Trophoblast cell (in vitro differentiated cells and primary cell): ENCODE data around the gene MZB1.
A peak's percentile ranks its signal among the peaks of the same experiment; 100 is the strongest.

Experiments used
- DNase-seq, 2 donors: peaks; one replicate each; pipeline ENCODE4 v3.0.0-alpha.2; 2016
- H2AFZ ChIP-seq: 2 replicates; pipeline ENCODE4 v1.6.1; 2013; ENCODE audit warnings: low read length, moderate library complexity, mild to moderate bottlenecking; ENCODE audit not compliant: insufficient read depth, poor library complexity
- H2AK5ac ChIP-seq: 2 replicates; pipeline ENCODE4 v1.6.1; 2013; ENCODE audit warnings: mild to moderate bottlenecking, low read length
- H2BK120ac ChIP-seq: 2 replicates; pipeline ENCODE4 v1.6.1; 2013; ENCODE audit warnings: low read length, mild to moderate bottlenecking, moderate library complexity; ENCODE audit not compliant: insufficient read depth, poor library complexity
- H2BK12ac ChIP-seq: 2 replicates; pipeline ENCODE4 v1.6.1; 2013; ENCODE audit warnings: mild to moderate bottlenecking, low read length, moderate library complexity
- H2BK5ac ChIP-seq: 2 replicates; pipeline ENCODE4 v1.6.1; 2013; ENCODE audit warnings: low read length, low read depth, moderate library complexity, mild to moderate bottlenecking; ENCODE audit not compliant: poor library complexity
- H3K14ac ChIP-seq: 2 replicates; pipeline ENCODE4 v1.6.1; 2013; ENCODE audit warnings: mild to moderate bottlenecking, low read length
- H3K18ac ChIP-seq: 2 replicates; pipeline ENCODE4 v1.6.1; 2013; ENCODE audit warnings: mild to moderate bottlenecking, low read length
- H3K23ac ChIP-seq: 2 replicates; pipeline ENCODE4 v1.6.1; 2013; ENCODE audit warnings: low read length
- H3K27ac ChIP-seq: 2 replicates; pipeline ENCODE4 v1.5.1; 2013; ENCODE audit warnings: low read depth, mild to moderate bottlenecking, inconsistent platforms, low read length, moderate library complexity
- H3K27me3 ChIP-seq: 2 replicates; pipeline ENCODE4 v1.6.1; 2013; ENCODE audit warnings: inconsistent platforms, mild to moderate bottlenecking, low read length, moderate library complexity; ENCODE audit not compliant: insufficient read depth
- H3K36me3 ChIP-seq, 2 experiments: 1 replicate in 1 of 2; 2 replicates in 1 of 2; pipeline ENCODE4 v1.6.1; 2013; ENCODE audit warnings: low read length in 2 of 2, mild to moderate bottlenecking in 2 of 2, moderate library complexity in 1 of 2; ENCODE audit not compliant: insufficient read depth in 2 of 2, control insufficient read depth in 1 of 2
- H3K4ac ChIP-seq: 2 replicates; pipeline ENCODE4 v1.6.1; 2013; ENCODE audit warnings: low read depth, mild to moderate bottlenecking, low read length, moderate library complexity
- H3K4me1 ChIP-seq, 2 experiments: 1 replicate in 1 of 2; 2 replicates in 1 of 2; pipeline ENCODE4 v1.6.1; 2013; ENCODE audit warnings: low read length in 2 of 2, mild to moderate bottlenecking in 2 of 2, moderate library complexity in 1 of 2; ENCODE audit not compliant: insufficient read depth in 2 of 2, control insufficient read depth in 1 of 2
- H3K4me2 ChIP-seq: 2 replicates; pipeline ENCODE4 v1.6.1; 2013; ENCODE audit warnings: inconsistent platforms, mild to moderate bottlenecking, low read length, moderate library complexity
- H3K4me3 ChIP-seq: 2 replicates; pipeline ENCODE4 v1.5.1; 2013; ENCODE audit warnings: mild to moderate bottlenecking, low read depth, low read length, inconsistent platforms
- H3K79me1 ChIP-seq: one replicate; pipeline ENCODE4 v1.6.1; 2013; ENCODE audit warnings: low read length
- H3K79me2 ChIP-seq: 2 replicates; pipeline ENCODE4 v1.6.1; 2013; ENCODE audit warnings: low read length, mild to moderate bottlenecking; ENCODE audit not compliant: control insufficient read depth, insufficient read depth, poor library complexity
- H3K9ac ChIP-seq: 2 replicates; pipeline ENCODE4 v1.6.1; 2013; ENCODE audit warnings: mild to moderate bottlenecking, low read length
- H3K9me3 ChIP-seq: 2 replicates; pipeline ENCODE4 v1.6.1; 2013; ENCODE audit warnings: low read depth, mild to moderate bottlenecking, control low read depth, inconsistent platforms, low read length; ENCODE audit not compliant: insufficient read depth
- H4K12ac ChIP-seq: 2 replicates; pipeline ENCODE4 v1.6.1; 2013; ENCODE audit warnings: low read depth, mild to moderate bottlenecking, low read length, moderate library complexity
- H4K8ac ChIP-seq: 2 replicates; pipeline ENCODE4 v1.6.1; 2013; ENCODE audit warnings: low read depth, mild to moderate bottlenecking, low read length, moderate library complexity
- H4K91ac ChIP-seq: one replicate; pipeline ENCODE4 v1.6.1; 2013; ENCODE audit warnings: low read depth, mild to moderate bottlenecking, low read length, moderate library complexity
- WGBS: extraction: QIAGEN DNeasy Blood & Tissue Kit; methylation state at CpG from one replicate; pipeline ENCODE4 v1.1.7; 2013; ENCODE audit warnings: missing lambda C conversion rate; ENCODE audit not compliant: insufficient read length, insufficient coverage; ENCODE audit errors: extremely low coverage; 5-methylcytosine and 5-hydroxymethylcytosine counted together

Gene MZB1

DNA sequence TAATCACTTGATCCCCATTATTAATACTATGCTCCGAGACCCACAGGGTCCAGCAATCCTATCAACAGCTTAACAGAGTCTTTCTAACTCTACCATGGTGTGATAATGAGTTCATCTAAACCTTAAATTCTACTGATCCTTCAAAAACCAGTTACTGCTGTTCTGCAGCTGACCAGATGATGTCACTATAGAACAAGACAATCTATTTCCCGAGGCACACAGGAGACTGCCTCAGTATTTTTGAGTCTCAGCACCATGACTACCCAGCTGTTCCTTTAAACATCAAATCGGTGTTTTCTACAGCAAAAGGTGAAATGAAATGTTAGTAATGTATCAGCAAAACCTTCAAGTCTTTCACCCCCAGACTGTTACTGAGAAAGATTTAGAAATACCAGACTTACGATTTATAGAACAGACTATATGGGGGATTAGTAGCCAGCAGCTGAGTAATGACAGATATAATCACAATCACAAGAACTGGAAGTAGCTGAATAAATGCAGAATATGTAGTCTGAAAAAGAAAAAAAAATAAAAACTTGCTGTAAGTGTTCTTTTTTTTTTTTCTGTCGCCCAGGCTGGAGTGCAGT, 32.7 kb upstream of the MZB1 start:
- peak; percentile 56 to 87 for DNase-seq
- H3K18ac ChIP-seq, result no peak overlapping the region

DNA sequence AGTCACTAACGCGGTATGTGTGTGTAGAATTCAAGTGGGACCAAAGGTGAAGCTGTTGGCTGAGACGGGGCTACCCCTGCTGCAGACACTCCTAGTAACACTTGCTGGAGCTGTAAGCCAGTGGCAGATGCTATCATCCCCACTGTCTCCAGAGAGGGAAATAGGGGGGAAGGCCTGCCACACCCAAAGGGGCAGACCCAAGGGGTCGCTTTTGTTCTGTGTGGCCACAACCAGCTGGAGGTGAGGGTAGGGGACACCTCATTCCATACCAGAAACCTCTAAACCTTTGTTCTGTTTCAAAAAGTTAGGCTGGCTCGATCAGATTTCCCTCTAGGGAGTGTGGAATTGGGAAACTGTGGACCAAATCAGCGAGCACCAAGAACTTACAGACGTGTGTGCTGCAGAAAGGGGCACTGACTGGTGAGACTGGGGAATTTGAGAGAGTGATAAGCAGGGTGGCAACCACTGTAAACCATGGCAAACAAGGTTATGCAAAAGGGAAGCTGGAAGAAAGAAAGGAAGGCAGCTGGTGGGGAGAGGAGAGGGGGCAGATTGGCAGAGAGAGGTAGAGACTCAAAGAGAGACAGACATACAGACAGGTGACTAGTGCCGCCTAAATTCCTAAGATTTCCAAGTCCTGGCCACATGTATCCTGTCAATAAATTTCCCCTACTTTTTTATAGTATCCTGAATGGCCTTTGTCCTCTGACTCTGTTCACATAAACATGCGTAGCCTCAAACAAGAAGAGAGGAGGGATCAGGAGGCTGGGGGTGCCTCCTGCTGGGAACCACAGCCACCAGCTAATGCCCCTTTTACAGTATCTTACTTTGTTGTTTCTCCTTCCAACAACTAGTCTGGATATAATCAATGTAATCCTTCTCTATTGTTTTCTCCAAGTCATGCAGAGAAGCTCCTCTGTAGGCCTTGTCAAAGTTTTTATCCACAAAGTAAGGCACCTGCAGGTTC, 29.8 kb upstream of the MZB1 start:
- Histone ChIP-seq H3K27me3 (no peaks in the 10 kb centered on the region), H2BK120ac (no peak overlapping the region), H3K9me3 (no peaks in the 10 kb centered on the region), H3K14ac (no peak overlapping the region), H3K18ac (no peak overlapping the region), H3K27ac (no peak overlapping the region), H3K9ac (no peak overlapping the region), H4K12ac (no peak overlapping the region), H3K36me3 (peaks cover 2 to 5% of the 10 kb centered on the region in 2 experiments), H2AFZ (no peak overlapping the region), H3K4ac (no peak overlapping the region), H2AK5ac (no peak overlapping the region), H3K23ac (no peak overlapping the region), H3K79me2 (no peaks in the 10 kb centered on the region), H3K4me1 (no peaks in the 10 kb centered on the region), H4K8ac (no peak overlapping the region), H3K4me3 (no peak overlapping the region), H4K91ac (no peak overlapping the region), H2BK12ac (no peak overlapping the region), H2BK5ac (no peak overlapping the region), H3K79me1 (no peaks in the 10 kb centered on the region), H3K4me2 (no peak overlapping the region)
- WGBS, result no CpG with 5 or more reads among the region's 9 CpGs
- no peak for DNase-seq

More for the DNA sequence above, 32.7 kb upstream of the MZB1 start:
- no peak overlapping the region for H3K27ac ChIP-seq
- no peak overlapping the region for H3K4ac ChIP-seq
- no peak overlapping the region for H3K23ac ChIP-seq
- H3K4me3 ChIP-seq, result no peak overlapping the region
- H2BK5ac ChIP-seq, result no peak overlapping the region
- H4K91ac ChIP-seq, result no peak overlapping the region
- no peak overlapping the region for H2BK120ac ChIP-seq
- no peaks in the 10 kb centered on the region for H3K79me2 ChIP-seq
- H2AK5ac ChIP-seq, result no peak overlapping the region
- H4K12ac ChIP-seq, result no peak overlapping the region
- no peaks in the 10 kb centered on the region for H3K9me3 ChIP-seq
- no peak overlapping the region for H2AFZ ChIP-seq
- H3K9ac ChIP-seq, result no peak overlapping the region
- H3K36me3 ChIP-seq, result peaks cover 3 to 5% of the 10 kb centered on the region in 2 experiments
- H3K27me3 ChIP-seq, result no peaks in the 10 kb centered on the region
- no peaks in the 10 kb centered on the region for H3K79me1 ChIP-seq
- H3K14ac ChIP-seq, result no peak overlapping the region
- H3K4me1 ChIP-seq, result peaks cover 3 to 5% of the 10 kb centered on the region in 2 experiments
- no peak overlapping the region for H2BK12ac ChIP-seq
- no peak overlapping the region for H3K4me2 ChIP-seq
- no CpG with 5 or more reads among the region's 5 CpGs for WGBS
- no peak overlapping the region for H4K8ac ChIP-seq

DNA sequence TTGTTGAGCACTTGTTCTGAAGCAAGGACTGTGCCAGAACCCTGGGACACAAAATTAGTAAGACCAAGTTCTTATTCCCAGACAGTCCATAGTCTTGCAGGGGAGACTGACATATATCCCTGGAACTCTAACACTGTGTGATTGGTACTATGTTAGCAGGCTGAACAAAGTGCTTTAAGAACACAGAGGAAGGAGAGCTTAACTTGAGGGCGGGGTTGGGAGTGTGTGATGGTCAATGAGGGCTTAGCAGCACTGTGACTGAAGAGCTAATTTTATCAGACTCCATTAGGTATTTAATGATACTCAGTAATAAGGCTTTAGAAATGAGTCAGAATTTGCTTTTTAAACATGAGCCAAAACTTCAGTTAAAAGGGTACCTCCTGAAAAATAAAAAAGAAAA, 29.1 kb upstream of the MZB1 start:
- Histone ChIP-seq H3K36me3 (peaks cover 0 to 5% of the 10 kb centered on the region in 2 experiments), H4K91ac (no peak overlapping the region), H3K79me1 (no peaks in the 10 kb centered on the region), H3K79me2 (no peaks in the 10 kb centered on the region), H2BK5ac (no peak overlapping the region), H3K9me3 (no peaks in the 10 kb centered on the region), H2AFZ (no peak overlapping the region), H3K4me2 (no peak overlapping the region), H3K27me3 (no peaks in the 10 kb centered on the region), H3K27ac (no peak overlapping the region), H2BK12ac (no peak overlapping the region), H3K23ac (no peak overlapping the region), H4K12ac (no peak overlapping the region), H3K4ac (no peak overlapping the region), H2BK120ac (no peak overlapping the region), H2AK5ac (no peak overlapping the region), H3K4me3 (no peak overlapping the region), H3K14ac (no peak overlapping the region), H3K4me1 (no peaks in the 10 kb centered on the region), H3K9ac (no peak overlapping the region), H4K8ac (no peak overlapping the region), H3K18ac (no peak overlapping the region)
- DNase-seq, result no peak
- no CpG with 5 or more reads among the region's 1 CpG for WGBS

DNA sequence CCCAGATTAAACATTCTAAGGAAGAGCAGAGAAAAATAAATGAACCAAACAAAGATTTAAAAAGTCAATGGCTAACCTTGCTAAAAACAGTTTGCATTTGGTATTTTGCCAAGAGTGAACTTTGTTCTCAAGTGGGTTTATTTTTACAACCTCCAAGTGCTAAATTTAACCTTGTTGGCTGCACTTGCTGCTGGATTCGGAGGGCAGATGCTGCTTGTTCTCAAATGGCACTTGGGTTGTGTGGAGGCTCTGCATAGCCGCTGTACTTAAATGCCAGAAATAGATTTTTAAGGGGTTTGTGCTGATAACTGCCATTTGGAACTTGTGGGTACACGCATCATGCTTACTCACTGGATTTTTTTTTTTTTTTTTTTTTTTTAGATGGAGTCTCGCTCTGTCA, 27.5 kb upstream of the MZB1 start:
- no CpG with 5 or more reads among the region's 4 CpGs for WGBS
- no peak overlapping the region for H3K23ac ChIP-seq

More for the DNA sequence above, 27.5 kb upstream of the MZB1 start:
- Histone ChIP-seq H4K12ac (no peak overlapping the region), H2AK5ac (no peak overlapping the region), H2AFZ (no peak overlapping the region), H3K27me3 (no peaks in the 10 kb centered on the region), H3K4me3 (no peak overlapping the region), H3K4me2 (no peak overlapping the region), H2BK120ac (no peak overlapping the region), H3K18ac (no peak overlapping the region), H3K27ac (no peak overlapping the region), H3K9ac (no peak overlapping the region), H4K91ac (no peak overlapping the region), H3K4ac (no peak overlapping the region), H2BK12ac (no peak overlapping the region), H4K8ac (no peak overlapping the region), H3K4me1 (no peaks in the 10 kb centered on the region), H3K9me3 (no peaks in the 10 kb centered on the region), H3K14ac (no peak overlapping the region), H3K79me2 (no peaks in the 10 kb centered on the region), H3K79me1 (no peaks in the 10 kb centered on the region), H3K36me3 (peaks cover 2 to 5% of the 10 kb centered on the region in 2 experiments), H2BK5ac (no peak overlapping the region)
- no peak for DNase-seq
